ENCODE measurements around the gene CNKSR3. TPM values are rescaled to one million over a fixed set of nuclear protein-coding genes. Genes with fewer than 3 reads are reported as not detected.

CNKSR3 gene
- total RNA-seq, 4 donors from 2014 or later: 4.5 to 7.8 (median 7.0) TPM

DNA sequence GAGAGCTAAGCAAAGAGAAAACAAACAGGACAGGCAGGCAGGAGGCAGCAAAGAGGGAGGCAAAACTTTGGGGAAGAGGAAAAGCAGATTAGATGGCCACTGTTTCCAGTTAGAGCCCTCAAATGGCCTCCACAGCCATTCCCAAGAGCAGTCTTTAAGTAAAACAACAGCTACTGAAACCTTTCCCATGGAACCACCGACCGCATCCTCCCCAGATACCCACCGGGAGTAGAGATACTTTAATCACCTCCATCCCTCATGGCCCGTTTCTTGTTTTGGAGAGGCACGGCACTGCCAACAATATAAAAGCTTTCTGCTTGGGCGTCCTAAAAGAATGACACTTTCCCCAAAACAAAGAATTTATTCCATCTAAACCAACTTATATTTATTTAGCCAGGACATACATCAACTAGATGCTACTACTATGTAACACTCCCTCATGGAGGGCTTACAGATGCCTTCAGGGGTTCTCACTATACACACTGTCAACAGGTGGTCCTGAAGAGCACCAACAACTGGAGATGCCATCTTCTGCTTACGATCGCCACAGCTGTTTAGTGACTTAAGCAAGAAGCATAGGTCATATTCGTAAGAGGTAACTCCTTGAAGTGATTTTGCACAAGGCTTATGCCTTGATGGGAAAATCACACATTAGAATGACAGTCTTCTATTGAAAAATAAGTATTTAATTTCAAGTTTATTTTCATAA lies 43.4 kb downstream of the CNKSR3 start:
- Histone ChIP-seq H3K27ac (no peak overlapping the region), H3K4me1 (no peaks in the 10 kb centered on the region), H3K27me3 (no peaks in the 10 kb centered on the region), H3K36me3 (no peaks in the 10 kb centered on the region), H3K9me3 (no peaks in the 10 kb centered on the region), H3K4me3 (replicated peaks in 1 of 3) (no peak overlapping the region)
- TF ChIP-seq POLR2A (IDR thresholded peaks at IDR 0.05): no peak
- TF ChIP-seq CTCF (IDR thresholded peaks at IDR 0.05): no peak
- WGBS, 2 donors: 83 to 96% methylated on average over 9 of the region's 9 CpGs
- no peak for DNase-seq
- intact Hi-C loops (cut with DNase I): loop anchor here (10.0 kb wide), 1 partner anchor 312 kb away; no protein-coding TSS in a partner anchor

- H3K4me1 ChIP-seq: no peaks in the 10 kb centered on the region
- no peaks in the 10 kb centered on the region for H3K36me3 ChIP-seq
- no peak overlapping the region for H3K27ac ChIP-seq
- no peaks in the 10 kb centered on the region for H3K9me3 ChIP-seq
- H3K4me3 ChIP-seq (replicated peaks in 1 of 3): no peak overlapping the region
- no peaks in the 10 kb centered on the region for H3K27me3 ChIP-seq
- no peak for TF ChIP-seq POLR2A (IDR thresholded peaks at IDR 0.05)
- TF ChIP-seq CTCF (IDR thresholded peaks at IDR 0.05): no peak
- DNase-seq: no peak
- intact Hi-C loops (cut with DNase I): loop anchor here (10.0 kb wide), 1 partner anchor 311 kb away; no protein-coding TSS in a partner anchor
- 84 to 91% methylated on average over 3 of the region's 3 CpGs for WGBS, 2 donors
Measured at GRCh38 chr6:154466139-154466538, 44.3 kb downstream of the CNKSR3 start.

DNA sequence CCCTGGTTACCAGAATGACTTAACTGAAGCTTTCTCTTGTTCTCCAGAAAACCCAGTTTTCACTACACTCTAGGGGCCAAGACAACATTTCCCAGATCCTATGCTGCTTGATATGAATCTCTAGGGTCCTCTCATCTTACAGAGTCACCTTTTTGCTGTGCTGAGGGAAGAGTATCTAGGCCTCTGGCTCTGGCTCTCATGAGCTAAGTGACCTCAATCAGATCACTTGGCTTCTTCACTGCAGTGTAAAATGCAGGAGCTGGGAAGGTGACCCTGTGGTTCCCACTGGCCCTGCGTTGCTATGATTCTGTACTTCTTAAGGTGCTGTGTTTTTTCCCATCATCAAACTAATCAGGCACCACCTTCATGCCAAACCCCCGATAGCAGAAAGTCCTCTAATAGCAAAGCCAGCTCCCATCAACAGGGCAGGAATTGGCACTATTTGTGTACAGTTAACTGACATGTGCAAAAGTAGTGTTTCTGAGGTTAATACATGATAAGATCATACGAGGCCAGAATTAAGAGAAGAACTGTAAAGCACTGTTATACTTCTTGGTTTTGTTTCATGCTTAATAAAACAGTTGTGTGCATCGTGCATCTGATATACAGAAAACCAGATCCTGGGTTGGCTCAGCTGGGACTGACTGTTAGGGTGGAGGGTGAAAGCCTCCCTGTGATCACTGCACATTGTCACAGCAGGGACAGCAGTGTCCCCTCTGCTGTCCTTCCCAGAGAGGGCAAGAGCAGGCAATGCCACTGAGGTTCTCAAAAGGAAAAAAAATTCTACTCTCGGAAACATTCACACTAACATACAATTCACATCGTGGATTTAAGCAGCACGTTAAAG lies 46.7 kb downstream of the CNKSR3 start:
- Histone ChIP-seq H3K27me3 (no peaks in the 10 kb centered on the region), H3K27ac (no peak overlapping the region), H3K36me3 (no peaks in the 10 kb centered on the region), H3K4me1 (no peaks in the 10 kb centered on the region), H3K9me3 (no peaks in the 10 kb centered on the region), H3K4me3 (replicated peaks in 1 of 3) (no peak overlapping the region)
- TF ChIP-seq CTCF (IDR thresholded peaks at IDR 0.05) (no peak), POLR2A (IDR thresholded peaks at IDR 0.05) (no peak)
- WGBS, 2 donors: 90% methylated on average over 7 of the region's 7 CpGs
- intact Hi-C loops (cut with DNase I): loop anchor here (10.0 kb wide), 1 partner anchor 309 kb away; no protein-coding TSS in a partner anchor
- DNase-seq: no peak

GRCh38 chr6:154462425-154462824 lies 48.1 kb downstream of the CNKSR3 start:
- peaks cover 10 to 12% of the 10 kb centered on the region in 2 donors for H3K4me1 ChIP-seq
- 81 to 83% methylated on average over 5 of the region's 5 CpGs for WGBS, 2 donors
- no peaks in the 10 kb centered on the region for H3K27me3 ChIP-seq
- DNase-seq: no peak
- intact Hi-C loops (cut with DNase I): loop anchor here (10.0 kb wide), 1 partner anchor 308 kb away; no protein-coding TSS in a partner anchor
- H3K36me3 ChIP-seq: no peaks in the 10 kb centered on the region
- H3K27ac ChIP-seq: no peak overlapping the region
- no peak overlapping the region for H3K4me3 ChIP-seq (replicated peaks in 1 of 3)
- H3K9me3 ChIP-seq: no peaks in the 10 kb centered on the region
- TF ChIP-seq POLR2A (IDR thresholded peaks at IDR 0.05): no peak

DNA sequence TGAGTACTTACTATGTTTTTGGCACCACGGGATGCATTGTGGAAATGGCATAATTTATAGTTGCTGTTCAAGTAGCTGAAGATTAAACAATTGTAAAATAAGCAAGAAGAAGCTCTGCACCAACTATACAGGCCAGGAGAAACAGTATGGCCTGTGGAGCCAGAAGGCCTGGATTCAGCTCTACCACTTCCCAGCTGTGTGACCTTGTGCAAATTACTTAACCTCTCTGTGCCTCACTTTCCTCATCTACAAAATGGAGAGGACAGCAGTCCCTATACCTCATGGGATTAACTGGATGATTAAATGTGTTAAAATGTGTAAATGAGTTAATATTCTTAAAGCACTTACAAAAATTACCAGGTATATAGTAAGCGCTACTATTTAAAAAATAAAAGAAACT lies 49.1 kb downstream of the CNKSR3 start:
- no peak for DNase-seq
- Histone ChIP-seq H3K27ac (no peak overlapping the region), H3K4me1 (peaks cover 10 to 13% of the 10 kb centered on the region in 2 donors), H3K4me3 (replicated peaks in 1 of 3) (no peak overlapping the region), H3K27me3 (no peaks in the 10 kb centered on the region), H3K9me3 (no peaks in the 10 kb centered on the region), H3K36me3 (no peaks in the 10 kb centered on the region)
- WGBS, 2 donors: 96 to 97% methylated on average over 2 of the region's 2 CpGs
- intact Hi-C loops (cut with DNase I): loop anchor here (10.0 kb wide), 1 partner anchor 307 kb away; no protein-coding TSS in a partner anchor
- TF ChIP-seq POLR2A (IDR thresholded peaks at IDR 0.05): no peak
- TF ChIP-seq CTCF (IDR thresholded peaks at IDR 0.05): no peak

All from thyroid gland (tissue), 4 donors.